OCI-LY7 (cell line): ENCODE data around the gene ZNF644. TPM values are rescaled to one million over a fixed set of nuclear protein-coding genes. Genes with fewer than 3 reads are reported as not detected.

Experiments used
- BruUV-seq: library from RNA; stranded (reverse); fragments of 400-500 nt; replicated peaks from 2 replicates; lab custom pipeline; 2021; lab: Mats Ljungman, UMichigan
- CTCF ChIA-PET: fragments of 300-600 bp; sonication (Branson Sonifier 250); formaldehyde crosslinking; loops from one replicate; lab custom pipeline; 2022; ENCODE audit warnings: antibody characterized with exemption; ENCODE audit not compliant: unreplicated experiment; lab: Charles Lee
- POLR2A ChIA-PET: fragments of 300-600 bp; sonication (Branson Sonifier 250); formaldehyde crosslinking; loops from one replicate; lab custom pipeline; 2022; ENCODE audit warnings: antibody characterized with exemption; lab: Charles Lee
- DNase-seq: peaks from one replicate; pipeline ENCODE4 v3.0.0-alpha.2; 2015; ENCODE audit warnings: low spot score
- H2AFZ ChIP-seq: fragments of 200-600 bp; sonication (generic), shearing (Covaris generic); 2 replicates; pipeline ENCODE4 v1.6.1; 2014; ENCODE audit warnings: mild to moderate bottlenecking, antibody characterized with exemption, low read length, moderate library complexity
- H3K27ac ChIP-seq: fragments of 200-600 bp; sonication (generic); 2 replicates; pipeline ENCODE4 v1.5.1; 2014; ENCODE audit warnings: mixed run types, low read depth, mild to moderate bottlenecking, moderate library complexity, low read length, inconsistent platforms; ENCODE audit not compliant: poor library complexity, severe bottlenecking
- H3K36me3 ChIP-seq: fragments of 200-600 bp; sonication (generic); 2 replicates; pipeline ENCODE4 v1.6.1; 2014; ENCODE audit warnings: mild to moderate bottlenecking, antibody characterized with exemption, low read length, moderate library complexity, mixed read lengths; ENCODE audit not compliant: insufficient read depth
- H3K4me1 ChIP-seq: fragments of 200-600 bp; sonication (generic); 2 replicates; pipeline ENCODE4 v1.5.1; 2014; ENCODE audit warnings: mild to moderate bottlenecking, low read length; ENCODE audit not compliant: insufficient read depth, poor library complexity, severe bottlenecking
- H3K4me2 ChIP-seq: fragments of 200-600 bp; sonication (generic); 2 replicates; pipeline ENCODE4 v1.6.1; 2014; ENCODE audit warnings: mild to moderate bottlenecking, low read length
- H3K4me3 ChIP-seq: fragments of 200-600 bp; sonication (generic); 2 replicates; pipeline ENCODE4 v1.5.1; 2014; ENCODE audit warnings: mild to moderate bottlenecking, low read depth, low read length; ENCODE audit not compliant: poor library complexity, severe bottlenecking
- H3K79me2 ChIP-seq: fragments of 200-600 bp; sonication (generic); 2 replicates; pipeline ENCODE4 v1.6.1; 2016; ENCODE audit warnings: low read depth, mild to moderate bottlenecking, low read length, moderate library complexity, mixed read lengths; ENCODE audit not compliant: insufficient read depth
- H3K9me2 ChIP-seq: fragments of 200-600 bp; sonication (generic); 2 replicates; pipeline ENCODE4 v1.6.1; 2016; ENCODE audit warnings: mild to moderate bottlenecking, low read length, mixed read lengths; ENCODE audit not compliant: insufficient read depth
- H3K9me3 ChIP-seq: fragments of 200-600 bp; sonication (generic); 2 replicates; pipeline ENCODE4 v1.6.1; 2014; ENCODE audit warnings: mild to moderate bottlenecking, mixed run types, low read length, mixed read lengths
- H4K20me1 ChIP-seq: fragments of 200-600 bp; sonication (generic); 2 replicates; pipeline ENCODE4 v1.6.1; 2014; ENCODE audit warnings: mild to moderate bottlenecking, antibody characterized with exemption, low read length, moderate library complexity, mixed read lengths; ENCODE audit not compliant: insufficient read depth
- EZH2phosphoT487 ChIP-seq: fragments of 200-600 bp; sonication (generic); IDR thresholded peaks from 2 replicates; pipeline ENCODE4 v1.6.1; 2018; ENCODE audit warnings: low read depth, borderline replicate concordance, mild to moderate bottlenecking, mixed run types, antibody characterized with exemption, low read length, moderate library complexity, mixed read lengths
- intact Hi-C: fragments of 100-400 bp; cut with micrococcal nuclease; formaldehyde crosslinking; loops from one replicate; pipeline ENCODE4 v1.10.0; 2022; ENCODE audit not compliant: unreplicated experiment
- total RNA-seq, 2 experiments: library from RNA; depleted of rRNA in 1 of 2; stranded (reverse); fragments of >200 nt in 1 of 2; shearing (Covaris generic) in 1 of 2; gene quantifications; 2 replicates each; pipeline ENCODE4 v1.2.3, GENCODE V29; 2014 to 2022
- TF ChIP-seq, protein P1 (sequence below): fragments of 200-600 bp; sonication (generic); conservative IDR thresholded peaks from 2 replicates; pipeline ENCODE4 v1.5.1; 2014; ENCODE audit warnings: mild to moderate bottlenecking, antibody characterized with exemption, low read length, moderate library complexity, mixed read lengths

Gene ZNF644
- total RNA-seq, 2 experiments from 2014 or later, result 56.6 to 65.1 TPM

DNA sequence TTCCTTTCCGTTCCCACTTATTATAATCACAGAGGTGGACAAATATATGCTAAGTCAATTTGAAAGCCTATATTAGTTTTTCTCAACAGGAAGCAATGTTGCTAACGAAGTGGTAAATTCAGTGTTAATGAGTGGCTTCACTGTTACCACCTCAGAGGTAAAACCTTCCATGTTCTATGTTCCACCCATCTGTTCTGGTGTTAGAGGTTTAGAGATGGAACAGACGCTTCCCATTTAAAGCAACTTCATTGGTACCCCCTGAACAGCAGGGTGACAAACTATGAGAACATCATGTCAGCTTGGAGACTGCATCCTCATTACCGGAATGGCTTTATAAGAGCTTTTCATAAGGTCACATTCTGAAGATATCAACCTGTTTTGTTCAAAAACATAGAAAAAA is 77.9 kb downstream of the ZNF644 start:
- ChIA-PET CTCF (no interaction called here), POLR2A (interaction anchor here (1.1 to 2.9 kb wide), 2 partner anchors 8 to 9 kb away, joined by 8 to 23 read pairs; no protein-coding TSS in a partner anchor)
- intact Hi-C loops, result no loop called here
- H3K4me2 ChIP-seq, result no peak overlapping the region
- no peak overlapping the region for H3K4me3 ChIP-seq
- peaks cover 12% of the 10 kb centered on the region for H4K20me1 ChIP-seq
- H2AFZ ChIP-seq, result no peak overlapping the region
- DNase-seq, result no peak
- no peaks in the 10 kb centered on the region for H3K9me2 ChIP-seq
- no peak overlapping the region for H3K27ac ChIP-seq
- TF ChIP-seq, protein P1, sequence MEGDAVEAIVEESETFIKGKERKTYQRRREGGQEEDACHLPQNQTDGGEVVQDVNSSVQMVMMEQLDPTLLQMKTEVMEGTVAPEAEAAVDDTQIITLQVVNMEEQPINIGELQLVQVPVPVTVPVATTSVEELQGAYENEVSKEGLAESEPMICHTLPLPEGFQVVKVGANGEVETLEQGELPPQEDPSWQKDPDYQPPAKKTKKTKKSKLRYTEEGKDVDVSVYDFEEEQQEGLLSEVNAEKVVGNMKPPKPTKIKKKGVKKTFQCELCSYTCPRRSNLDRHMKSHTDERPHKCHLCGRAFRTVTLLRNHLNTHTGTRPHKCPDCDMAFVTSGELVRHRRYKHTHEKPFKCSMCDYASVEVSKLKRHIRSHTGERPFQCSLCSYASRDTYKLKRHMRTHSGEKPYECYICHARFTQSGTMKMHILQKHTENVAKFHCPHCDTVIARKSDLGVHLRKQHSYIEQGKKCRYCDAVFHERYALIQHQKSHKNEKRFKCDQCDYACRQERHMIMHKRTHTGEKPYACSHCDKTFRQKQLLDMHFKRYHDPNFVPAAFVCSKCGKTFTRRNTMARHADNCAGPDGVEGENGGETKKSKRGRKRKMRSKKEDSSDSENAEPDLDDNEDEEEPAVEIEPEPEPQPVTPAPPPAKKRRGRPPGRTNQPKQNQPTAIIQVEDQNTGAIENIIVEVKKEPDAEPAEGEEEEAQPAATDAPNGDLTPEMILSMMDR, result no peak
- TF ChIP-seq EZH2phosphoT487, result no peak
- H3K9me3 ChIP-seq, result no peaks in the 10 kb centered on the region
- peaks cover 75% of the 10 kb centered on the region for H3K79me2 ChIP-seq
- peaks cover 39% of the 10 kb centered on the region for H3K36me3 ChIP-seq
- no peaks in the 10 kb centered on the region for H3K4me1 ChIP-seq
- no TSS peak for BruUV-seq

DNA sequence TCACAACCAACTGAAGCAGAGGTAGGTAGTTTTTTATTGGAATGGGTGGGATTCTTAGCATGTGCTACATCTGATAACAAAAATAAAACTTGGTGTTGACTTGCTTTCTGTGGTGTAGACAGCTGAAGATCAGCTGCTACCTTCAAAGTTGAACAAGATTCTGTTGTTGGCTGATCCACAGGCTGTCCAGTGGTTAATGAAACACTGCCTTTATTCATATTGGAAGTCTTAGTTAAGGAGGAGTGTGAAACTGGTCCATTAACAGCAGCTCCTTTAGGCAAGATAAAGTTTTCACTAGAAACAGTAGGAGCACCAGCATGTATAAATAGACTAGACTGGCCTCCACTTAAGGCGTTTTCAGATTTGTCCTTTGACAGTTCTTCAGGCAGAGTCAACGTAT is 81.1 kb downstream of the ZNF644 start:
- Histone ChIP-seq H3K79me2 (peaks cover 46% of the 10 kb centered on the region; the same call in 1 of the 2 replicates), H3K4me1 (no peaks in the 10 kb centered on the region)
- CTCF ChIA-PET, result no interaction called here

DNA sequence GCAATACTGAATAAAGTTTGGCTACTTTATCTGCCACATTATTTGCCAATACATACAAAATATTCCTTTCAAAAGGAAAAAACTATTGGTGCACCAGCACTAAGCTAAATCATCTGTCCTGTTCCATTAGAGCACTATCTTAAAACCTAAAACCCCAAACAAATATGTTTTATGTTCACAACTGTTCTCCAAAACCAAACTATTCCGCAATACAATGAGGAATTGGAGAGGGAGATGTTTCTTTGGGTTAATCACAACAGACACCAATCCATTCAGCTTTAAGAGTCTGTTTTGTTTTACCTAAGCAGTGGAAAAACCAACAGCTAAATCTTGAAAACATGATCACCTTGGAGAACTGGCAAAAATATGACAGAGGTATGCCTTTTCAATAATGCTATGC is 85.1 kb downstream of the ZNF644 start:
- Histone ChIP-seq H3K9me2 (no peaks in the 10 kb centered on the region), H3K27ac (no peak overlapping the region), H2AFZ (no peak overlapping the region), H3K36me3 (peaks cover 95% of the 10 kb centered on the region), H3K9me3 (no peaks in the 10 kb centered on the region), H3K4me1 (no peaks in the 10 kb centered on the region), H3K4me3 (no peak overlapping the region), H4K20me1 (peaks cover 6% of the 10 kb centered on the region; the same call in 1 of the 2 replicates), H3K79me2 (peaks cover 38% of the 10 kb centered on the region), H3K4me2 (no peak overlapping the region)
- no TSS peak for BruUV-seq
- TF ChIP-seq EZH2phosphoT487, result no peak
- TF ChIP-seq, protein P1, result no peak
- ChIA-PET POLR2A (interaction anchor here (0.6 to 3.4 kb wide), 6 partner anchors 8 to 1096 kb away, joined by 3 to 23 read pairs (median 3); no protein-coding TSS in a partner anchor), CTCF (interaction anchor here (1.0 kb wide), 1 partner anchor 106 kb away, joined by 3 read pairs; no protein-coding TSS in a partner anchor)
- DNase-seq, result no peak
- intact Hi-C loops, result no loop called here

More for the DNA sequence above, 81.1 kb downstream of the ZNF644 start:
- Histone ChIP-seq H3K4me3 (no peak overlapping the region), H4K20me1 (peaks cover 5% of the 10 kb centered on the region; the same call in 1 of the 2 replicates), H3K4me2 (no peak overlapping the region), H3K9me2 (no peaks in the 10 kb centered on the region), H2AFZ (no peak overlapping the region), H3K36me3 (peaks cover 65% of the 10 kb centered on the region), H3K27ac (no peak overlapping the region), H3K9me3 (no peaks in the 10 kb centered on the region)
- DNase-seq, result no peak
- POLR2A ChIA-PET, result no interaction called here
- no peak for TF ChIP-seq EZH2phosphoT487
- TF ChIP-seq, protein P1, result no peak
- BruUV-seq, result no TSS peak
- intact Hi-C loops, result no loop called here
